ENCODE results near the gene SESN1.
"Not testable (repeated sequence)": the region's sequence is repeated elsewhere in the genome, so short reads cannot be mapped to it uniquely, and the experiment has no call there.

The SESN1 gene

DNA sequence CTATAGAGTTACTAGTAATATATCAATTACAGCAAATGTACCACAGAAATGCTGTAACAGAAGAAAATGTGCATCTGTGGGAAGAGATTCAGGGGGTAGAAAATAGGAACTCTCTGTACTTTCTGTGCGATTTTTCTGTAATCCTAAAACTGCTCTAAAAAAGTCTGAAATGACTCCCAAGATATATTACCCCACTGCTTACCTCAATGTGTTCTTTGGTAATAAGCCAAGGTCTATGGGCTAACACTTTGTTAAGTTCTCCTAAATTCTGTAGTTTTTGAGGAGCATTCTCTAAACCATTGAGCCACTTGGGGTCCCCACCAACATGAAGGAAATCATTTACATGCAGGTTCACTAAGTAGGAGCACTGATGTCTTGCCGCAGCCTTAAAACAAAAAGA lies 94.4 kb downstream of the SESN1 start:
- no peak for TF ChIP-seq POLR2A (IDR thresholded peaks at IDR 0.05; ENCODE audit: low read depth, low read length)
- FAIRE-seq, result no peak
- DNase-seq (ENCODE audit: insufficient read length, low spot score), result no peak

DNA sequence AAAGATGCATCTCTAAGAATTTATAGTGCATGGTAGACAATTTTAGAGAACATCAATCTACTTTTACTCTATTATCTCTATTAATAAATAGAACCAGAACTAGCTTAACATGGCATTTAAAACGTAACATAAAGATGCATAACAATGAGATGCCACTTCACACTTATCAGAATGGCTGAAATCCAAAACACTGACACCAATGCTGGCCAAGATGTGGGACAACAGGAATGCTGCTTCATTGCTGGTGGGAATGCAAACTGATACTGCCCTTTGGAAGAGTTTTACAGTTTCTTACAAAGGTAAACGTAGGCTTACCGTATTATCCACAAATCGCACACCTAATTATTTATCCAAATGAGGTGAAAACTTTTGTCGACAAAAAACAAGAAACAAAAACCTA lies 95.2 kb downstream of the SESN1 start:
- no peak for TF ChIP-seq POLR2A (IDR thresholded peaks at IDR 0.05; ENCODE audit: low read depth, low read length)
- DNase-seq (ENCODE audit: insufficient read length, low spot score) (no peak), FAIRE-seq (no peak)

DNA sequence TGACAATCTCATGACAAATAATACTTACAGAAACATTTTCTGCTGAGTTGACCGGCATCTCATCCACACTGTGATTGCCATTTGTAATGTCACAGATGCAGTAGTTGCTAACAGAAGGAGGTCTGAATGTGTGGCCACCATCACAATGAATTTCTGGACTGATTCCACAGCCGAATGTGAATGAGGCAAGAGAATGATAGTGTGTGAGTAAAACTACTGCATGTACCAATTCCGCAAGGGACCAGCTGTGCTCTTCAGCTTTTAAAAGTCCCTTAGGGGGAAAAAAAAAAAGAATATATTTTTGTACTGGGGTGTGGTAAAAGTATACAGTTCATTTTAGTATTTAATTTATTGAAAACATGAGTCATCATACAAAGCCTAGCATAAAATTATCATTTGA lies 96.2 kb downstream of the SESN1 start:
- no peak for DNase-seq (ENCODE audit: insufficient read length, low spot score)
- TF ChIP-seq POLR2A (IDR thresholded peaks at IDR 0.05; ENCODE audit: low read depth, low read length), result no peak
- FAIRE-seq, result no peak

GRCh38 chr6:108996208-108996607 lies 98.4 kb downstream of the SESN1 start:
- TF ChIP-seq POLR2A (IDR thresholded peaks at IDR 0.05; ENCODE audit: low read depth, low read length), result no peak
- no peak for FAIRE-seq
- DNase-seq (ENCODE audit: insufficient read length, low spot score), result no peak

DNA sequence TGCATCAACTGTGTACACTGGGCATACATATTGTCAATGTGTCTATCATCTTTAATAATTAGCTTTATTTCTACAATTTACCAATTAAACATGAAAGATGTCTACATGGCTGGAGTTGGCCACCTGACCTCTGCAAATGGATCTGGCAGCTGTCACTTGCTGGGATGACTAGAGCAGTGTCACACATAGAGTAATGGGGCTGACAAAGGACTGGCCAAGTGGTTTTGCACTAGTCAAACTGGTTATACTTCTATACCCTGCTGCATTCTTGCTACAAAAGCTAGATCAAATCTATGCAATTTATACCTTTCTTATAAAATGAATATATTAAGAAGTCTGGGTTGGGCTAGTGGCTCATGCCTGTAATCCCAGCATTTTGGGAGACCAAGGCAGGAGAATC lies 99.3 kb downstream of the SESN1 start:
- DNase-seq (ENCODE audit: insufficient read length, low spot score), result no peak
- no peak for TF ChIP-seq POLR2A (IDR thresholded peaks at IDR 0.05; ENCODE audit: low read depth, low read length)
- FAIRE-seq, result no peak

GRCh38 chr6:108993876-108994275 lies 100.8 kb downstream of the SESN1 start:
- DNase-seq (ENCODE audit: insufficient read length, low spot score) (no peak), FAIRE-seq (no peak)
- TF ChIP-seq POLR2A (IDR thresholded peaks at IDR 0.05; ENCODE audit: low read depth, low read length), result no peak

DNA sequence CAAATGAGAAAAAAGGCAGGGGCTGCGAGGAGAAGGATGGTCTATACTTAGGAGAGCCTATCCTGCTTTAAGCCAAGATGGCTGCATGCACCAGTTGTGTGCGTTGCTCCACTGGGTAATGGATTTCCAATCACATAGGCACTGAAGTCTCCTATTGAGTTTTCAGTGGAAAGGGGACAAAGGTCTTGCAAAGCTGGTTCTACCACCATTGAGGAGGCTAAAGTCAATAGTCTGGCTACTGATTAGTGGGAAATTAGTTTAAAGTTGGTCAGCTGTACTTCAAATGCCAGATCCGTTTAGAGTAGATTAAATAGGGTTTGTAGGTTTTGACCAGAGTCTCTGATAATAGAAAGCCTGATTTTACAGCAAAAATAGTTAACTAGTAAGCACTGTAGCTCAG lies 104.9 kb downstream of the SESN1 start:
- FAIRE-seq, result no peak
- no peak for TF ChIP-seq POLR2A (IDR thresholded peaks at IDR 0.05; ENCODE audit: low read depth, low read length)

GRCh38 chr6:108988765-108989164 lies 105.9 kb downstream of the SESN1 start:
- TF ChIP-seq POLR2A (IDR thresholded peaks at IDR 0.05; ENCODE audit: low read depth, low read length), result no peak
- DNase-seq (ENCODE audit: insufficient read length, low spot score), result no peak
- FAIRE-seq, result no peak

More for the DNA sequence above, 104.9 kb downstream of the SESN1 start:
- DNase-seq (ENCODE audit: insufficient read length, low spot score), result no peak

DNA sequence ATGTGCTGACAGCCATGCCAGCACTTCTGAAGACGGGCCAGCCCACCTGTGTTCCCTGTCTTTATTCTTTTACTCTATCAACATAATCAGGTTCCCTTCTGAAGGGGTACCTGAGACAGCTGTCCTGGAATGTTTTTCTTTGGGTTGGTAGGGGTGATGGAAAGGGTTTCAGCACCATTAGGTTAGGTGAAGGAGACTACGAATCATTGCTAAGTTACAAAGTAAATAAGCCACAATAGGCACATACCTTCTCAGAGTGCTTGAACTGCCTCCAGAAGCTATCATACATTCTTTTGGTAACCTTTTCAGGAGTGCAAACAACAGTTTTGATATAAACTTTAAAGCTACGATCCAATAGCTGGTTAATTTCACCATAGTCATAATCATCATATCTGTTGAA lies 106.3 kb downstream of the SESN1 start:
- DNase-seq (ENCODE audit: insufficient read length, low spot score) (no peak), FAIRE-seq (no peak)
- TF ChIP-seq POLR2A (IDR thresholded peaks at IDR 0.05; ENCODE audit: low read depth, low read length), result no peak

- FAIRE-seq, result no peak
- TF ChIP-seq POLR2A (IDR thresholded peaks at IDR 0.05; ENCODE audit: low read depth, low read length), result no peak
- no peak for DNase-seq (ENCODE audit: insufficient read length, low spot score)
Measured at GRCh38 chr6:108987156-108987555, 107.5 kb downstream of the SESN1 start.

DNA sequence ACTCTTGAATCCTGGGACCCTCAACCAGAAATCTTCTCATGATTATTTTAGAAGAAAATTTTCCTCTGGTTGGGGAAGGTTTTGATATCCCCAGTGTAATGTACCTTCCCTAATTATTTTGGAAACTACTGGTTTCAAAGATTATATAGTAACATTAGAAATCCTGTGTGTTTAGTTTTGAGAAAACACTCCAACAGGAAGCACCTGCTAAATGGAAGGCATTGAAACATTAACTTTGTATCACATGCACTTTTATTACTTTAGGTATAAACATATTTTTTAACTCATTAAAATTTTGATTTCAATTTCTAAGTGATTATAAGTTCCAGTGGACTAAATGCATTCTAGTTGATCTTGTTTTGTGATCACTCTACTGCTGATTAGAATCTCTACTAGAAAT lies 109.3 kb downstream of the SESN1 start:
- FAIRE-seq (no peak), DNase-seq (ENCODE audit: insufficient read length, low spot score) (no peak)
- no peak for TF ChIP-seq POLR2A (IDR thresholded peaks at IDR 0.05; ENCODE audit: low read depth, low read length)

- DNase-seq (ENCODE audit: insufficient read length, low spot score), result no peak
- TF ChIP-seq POLR2A (IDR thresholded peaks at IDR 0.05; ENCODE audit: low read depth, low read length), result no peak
- FAIRE-seq, result no peak
Measured at GRCh38 chr6:108983151-108983550, 111.5 kb downstream of the SESN1 start.

DNA sequence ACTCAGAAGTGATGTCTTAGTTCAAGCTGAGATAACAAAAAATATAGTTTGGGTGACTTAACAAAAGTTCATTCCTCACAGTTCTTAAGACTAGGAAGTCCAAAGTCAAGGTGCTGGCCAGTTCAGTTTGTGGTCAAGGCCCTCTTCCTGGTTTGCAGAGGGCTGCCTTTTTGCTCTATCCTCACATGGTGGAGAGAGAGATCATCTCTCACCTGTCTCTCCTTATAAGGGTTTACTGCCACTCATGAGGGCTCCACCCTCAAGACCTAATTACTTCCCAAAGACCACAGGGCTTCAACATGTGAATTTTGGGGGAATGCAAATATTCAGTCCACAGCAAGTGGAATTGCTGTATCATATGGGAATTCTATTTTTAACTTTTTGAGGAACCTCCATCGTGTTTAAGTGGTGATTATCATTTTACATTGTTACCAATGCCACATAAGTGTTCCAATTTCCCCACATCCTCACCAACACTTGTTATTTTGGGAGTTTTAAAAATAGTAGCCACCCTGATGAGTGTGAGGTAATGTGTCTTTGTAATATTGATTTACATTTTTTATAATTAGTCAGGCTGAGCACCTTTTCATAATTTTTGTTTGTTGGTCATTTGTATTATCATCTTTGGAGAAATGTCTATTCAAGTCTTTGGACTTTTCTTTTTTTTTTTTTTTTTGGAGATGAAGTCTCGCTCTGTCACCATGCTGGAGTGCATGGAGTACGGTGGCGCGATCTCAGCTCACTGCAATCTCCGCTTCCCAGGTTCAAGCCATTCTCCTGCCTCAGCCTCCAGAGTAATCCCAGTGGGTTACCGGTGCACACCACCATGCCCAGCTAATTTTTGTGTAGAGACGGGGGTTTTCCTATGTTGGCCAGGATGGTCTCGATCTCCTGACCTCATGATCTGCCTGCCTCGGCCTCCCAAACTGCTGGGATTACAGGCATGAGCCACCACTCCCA lies 112.2 kb downstream of the SESN1 start:
- no peak for TF ChIP-seq POLR2A (IDR thresholded peaks at IDR 0.05; ENCODE audit: low read depth, low read length)
- DNase-seq (ENCODE audit: insufficient read length, low spot score) (no peak), FAIRE-seq (no peak)

GRCh38 chr6:108978638-108979037 lies 116.0 kb downstream of the SESN1 start:
- FAIRE-seq; DNase-seq (ENCODE audit: insufficient read length, low spot score): not testable (repeated sequence)

DNA sequence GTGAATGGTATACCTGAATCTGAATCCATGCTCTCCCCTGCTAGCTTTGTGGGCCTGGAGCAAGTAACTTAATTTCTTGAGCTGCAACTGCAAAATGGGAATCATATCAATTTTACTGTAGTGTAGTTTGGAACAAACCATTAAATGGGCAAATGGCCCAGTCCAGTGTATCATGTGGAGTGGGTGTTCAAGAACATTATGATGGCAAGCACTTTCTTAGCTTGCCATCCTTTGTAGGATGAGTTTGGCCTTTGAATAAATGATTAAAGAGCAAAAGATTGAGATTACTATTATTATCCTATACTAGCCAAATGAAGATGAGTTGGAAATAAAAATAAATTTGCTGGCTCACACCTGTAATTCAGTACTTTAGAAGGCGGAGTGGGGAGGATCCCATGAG lies 120.4 kb downstream of the SESN1 start:
- DNase-seq (ENCODE audit: insufficient read length, low spot score) (no peak), FAIRE-seq (no peak)
- no peak for TF ChIP-seq POLR2A (IDR thresholded peaks at IDR 0.05; ENCODE audit: low read depth, low read length)

All from H54 (cell line).